Smooth muscle cell (in vitro differentiated cells): ENCODE measurements around the gene PTPRF. TPM values are rescaled to one million over a fixed set of nuclear protein-coding genes. Genes with fewer than 3 reads are reported as not detected.

Experiments used
- DNase-seq: peaks from one replicate; lab custom pipeline; 2025; ENCODE audit not compliant: unreplicated experiment; lab: John Stamatoyannopoulos, UW
- H2AFZ ChIP-seq: fragments of 200-600 bp; sonication (generic); 2 replicates; pipeline ENCODE4 v1.6.0; 2016; ENCODE audit warnings: antibody characterized with exemption, low read depth, mild to moderate bottlenecking
- H3F3A ChIP-seq: fragments of 200-600 bp; sonication (generic); 2 replicates; pipeline ENCODE4 v1.6.0; 2017; ENCODE audit warnings: antibody characterized with exemption, low read depth
- H3K27ac ChIP-seq: fragments of 200-600 bp; sonication (generic); 2 replicates; pipeline ENCODE4 v1.5.1; 2016; ENCODE audit warnings: low read depth, mild to moderate bottlenecking
- H3K27me3 ChIP-seq: fragments of 200-600 bp; sonication (generic); 2 replicates; pipeline ENCODE4 v1.6.1; 2016; ENCODE audit warnings: low read depth, mild to moderate bottlenecking
- H3K36me3 ChIP-seq: fragments of 200-600 bp; sonication (generic); 2 replicates; pipeline ENCODE4 v1.5.1; 2016; ENCODE audit warnings: low read depth
- H3K4me1 ChIP-seq: fragments of 200-600 bp; sonication (generic); 2 replicates; pipeline ENCODE4 v1.5.1; 2016; ENCODE audit warnings: low read depth
- H3K4me2 ChIP-seq: fragments of 200-600 bp; sonication (generic); 2 replicates; pipeline ENCODE4 v1.6.0; 2016; ENCODE audit warnings: mild to moderate bottlenecking
- H3K4me3 ChIP-seq: fragments of 200-600 bp; sonication (generic); 2 replicates; pipeline ENCODE4 v1.5.1; 2016; ENCODE audit warnings: mild to moderate bottlenecking
- H3K79me2 ChIP-seq: fragments of 200-600 bp; sonication (generic); 2 replicates; pipeline ENCODE4 v1.6.0; 2016; ENCODE audit warnings: low read depth, mild to moderate bottlenecking
- H3K9ac ChIP-seq: fragments of 200-600 bp; sonication (generic); 2 replicates; pipeline ENCODE4 v1.6.0; 2016; ENCODE audit warnings: low read depth
- H3K9me3 ChIP-seq: fragments of 200-600 bp; sonication (generic); replicated peaks from 2 replicates; pipeline ENCODE4 v1.5.1; 2016; ENCODE audit warnings: low read depth
- H4K20me1 ChIP-seq: fragments of 200-600 bp; sonication (generic); 2 replicates; pipeline ENCODE4 v1.6.0; 2016; ENCODE audit warnings: low read depth
- WGBS: methylation state at CpG from one replicate; pipeline ENCODE4 v1.1.7; 2016; ENCODE audit warnings: low lambda C conversion rate; 5-methylcytosine and 5-hydroxymethylcytosine counted together
- polyA plus RNA-seq: library from polyadenylated mRNA; unstranded; fragments of >200 nt; fragmentation: Nextera tagmentation; extraction: Ambion mirVana; gene quantifications from 2 replicates; pipeline ENCODE4 v1.2.1, GENCODE V29; 2016
- total RNA-seq: library from RNA; depleted of rRNA; stranded (reverse); fragments of >200 nt; gene quantifications from 2 replicates; pipeline ENCODE4 v1.2.3, GENCODE V29; 2014
- TF ChIP-seq, protein P1 (sequence below): fragments of 200-600 bp; sonication (generic); IDR thresholded peaks from 2 replicates; pipeline ENCODE4 v1.5.1; 2017; ENCODE audit warnings: borderline replicate concordance, mild to moderate bottlenecking, antibody characterized with exemption; ENCODE audit not compliant: insufficient read depth, poor library complexity, severe bottlenecking

PTPRF gene
- total and polyA plus RNA-seq, 2 experiments from 2014 or later = 39.9 to 71.0 TPM

DNA sequence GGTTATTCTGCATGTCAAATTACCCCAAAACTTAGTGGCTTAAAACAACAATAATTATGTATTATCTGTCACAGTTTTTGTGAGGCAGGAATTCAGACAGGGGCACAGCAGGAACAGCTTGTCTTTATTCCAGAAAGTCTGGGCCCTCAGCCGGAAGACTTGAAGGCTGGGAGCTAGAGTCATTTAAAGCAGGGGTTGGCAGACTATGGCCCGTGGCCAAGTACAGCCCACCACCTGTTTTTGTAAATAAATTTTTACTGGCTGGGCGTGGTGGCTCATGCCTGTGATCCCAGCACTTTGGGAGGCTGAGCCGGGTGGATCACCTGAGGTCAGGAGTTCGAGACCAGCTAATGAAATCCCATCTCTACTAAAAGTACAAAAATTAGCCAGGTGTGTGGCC is 79.7 kb downstream of the PTPRF start:
- no peak overlapping the region for H3K27ac ChIP-seq
- H3K9ac ChIP-seq = no peak overlapping the region
- no peaks in the 10 kb centered on the region for H3K79me2 ChIP-seq
- H4K20me1 ChIP-seq = no peaks in the 10 kb centered on the region
- no peaks in the 10 kb centered on the region for H3K9me3 ChIP-seq
- H3K36me3 ChIP-seq = peaks cover 6% of the 10 kb centered on the region
- no peak overlapping the region for H3K4me2 ChIP-seq
- no peaks in the 10 kb centered on the region for H3K4me1 ChIP-seq
- H2AFZ ChIP-seq = no peak overlapping the region
- no peaks in the 10 kb centered on the region for H3K27me3 ChIP-seq
- TF ChIP-seq, protein P1, sequence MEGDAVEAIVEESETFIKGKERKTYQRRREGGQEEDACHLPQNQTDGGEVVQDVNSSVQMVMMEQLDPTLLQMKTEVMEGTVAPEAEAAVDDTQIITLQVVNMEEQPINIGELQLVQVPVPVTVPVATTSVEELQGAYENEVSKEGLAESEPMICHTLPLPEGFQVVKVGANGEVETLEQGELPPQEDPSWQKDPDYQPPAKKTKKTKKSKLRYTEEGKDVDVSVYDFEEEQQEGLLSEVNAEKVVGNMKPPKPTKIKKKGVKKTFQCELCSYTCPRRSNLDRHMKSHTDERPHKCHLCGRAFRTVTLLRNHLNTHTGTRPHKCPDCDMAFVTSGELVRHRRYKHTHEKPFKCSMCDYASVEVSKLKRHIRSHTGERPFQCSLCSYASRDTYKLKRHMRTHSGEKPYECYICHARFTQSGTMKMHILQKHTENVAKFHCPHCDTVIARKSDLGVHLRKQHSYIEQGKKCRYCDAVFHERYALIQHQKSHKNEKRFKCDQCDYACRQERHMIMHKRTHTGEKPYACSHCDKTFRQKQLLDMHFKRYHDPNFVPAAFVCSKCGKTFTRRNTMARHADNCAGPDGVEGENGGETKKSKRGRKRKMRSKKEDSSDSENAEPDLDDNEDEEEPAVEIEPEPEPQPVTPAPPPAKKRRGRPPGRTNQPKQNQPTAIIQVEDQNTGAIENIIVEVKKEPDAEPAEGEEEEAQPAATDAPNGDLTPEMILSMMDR = no peak
- DNase-seq = no peak
- no peaks in the 10 kb centered on the region for H3F3A ChIP-seq
- no peak overlapping the region for H3K4me3 ChIP-seq
- WGBS = 96% methylated on average over 5 of the region's 5 CpGs

DNA sequence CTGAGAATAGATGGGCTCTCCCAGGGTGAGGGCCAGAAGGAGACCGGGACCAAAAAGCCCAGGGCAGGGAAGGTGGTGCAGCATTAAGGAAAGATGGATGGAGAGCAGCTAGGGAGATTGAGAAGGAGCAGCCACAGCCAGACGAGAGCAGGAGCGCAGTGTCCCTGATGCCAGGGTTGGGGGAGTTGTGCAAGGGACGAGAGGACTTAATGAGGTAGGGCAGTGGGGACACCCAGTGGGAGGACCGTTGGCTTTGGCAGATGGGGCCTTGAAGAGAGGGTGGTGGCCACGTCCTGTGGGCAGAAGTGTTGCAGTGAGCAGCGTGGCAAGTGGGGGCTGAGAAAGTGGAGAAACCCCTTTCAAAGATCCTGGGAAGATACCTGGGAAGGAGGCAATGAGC is 81.3 kb downstream of the PTPRF start:
- no peaks in the 10 kb centered on the region for H3K9me3 ChIP-seq
- no peak for DNase-seq
- H4K20me1 ChIP-seq = no peaks in the 10 kb centered on the region
- 91% methylated on average over 7 of the region's 7 CpGs for WGBS
- H3K36me3 ChIP-seq = peaks cover 6% of the 10 kb centered on the region
- H3K79me2 ChIP-seq = no peaks in the 10 kb centered on the region
- H3K4me1 ChIP-seq = no peaks in the 10 kb centered on the region
- no peaks in the 10 kb centered on the region for H3K27me3 ChIP-seq
- H2AFZ ChIP-seq = no peak overlapping the region
- no peak overlapping the region for H3K27ac ChIP-seq
- no peak overlapping the region for H3K9ac ChIP-seq
- H3K4me2 ChIP-seq = no peak overlapping the region
- H3F3A ChIP-seq = no peaks in the 10 kb centered on the region
- TF ChIP-seq, protein P1 = no peak
- no peak overlapping the region for H3K4me3 ChIP-seq

DNA sequence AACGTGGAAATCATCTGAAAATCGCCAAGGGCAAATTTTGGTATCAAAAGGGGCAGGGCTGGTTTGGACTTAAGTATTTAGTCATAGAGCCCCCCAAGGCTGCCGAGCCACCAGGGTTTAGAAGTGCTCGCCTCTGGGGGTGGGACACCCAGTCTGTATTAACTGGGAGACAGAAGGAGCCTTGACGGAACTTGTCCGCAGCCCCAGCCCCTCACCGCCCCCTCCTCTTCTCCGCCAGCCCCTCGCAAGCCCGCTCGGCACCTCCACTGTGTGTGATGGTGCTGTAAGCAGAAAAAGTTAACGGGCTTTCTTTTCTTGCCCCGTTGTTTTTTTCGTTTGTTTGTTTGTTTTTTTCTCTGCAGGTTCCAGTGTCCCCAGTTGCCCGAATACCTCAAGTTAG is 81.7 kb downstream of the PTPRF start:
- WGBS = 93% methylated on average over 15 of the region's 15 CpGs
- no peaks in the 10 kb centered on the region for H3F3A ChIP-seq
- H3K9me3 ChIP-seq = no peaks in the 10 kb centered on the region
- H3K4me2 ChIP-seq = no peak overlapping the region
- DNase-seq = no peak
- H3K4me1 ChIP-seq = no peaks in the 10 kb centered on the region
- H3K79me2 ChIP-seq = no peaks in the 10 kb centered on the region
- no peak overlapping the region for H3K4me3 ChIP-seq
- TF ChIP-seq, protein P1 = no peak
- no peaks in the 10 kb centered on the region for H3K27me3 ChIP-seq
- no peak overlapping the region for H3K9ac ChIP-seq
- H2AFZ ChIP-seq = no peak overlapping the region
- H4K20me1 ChIP-seq = no peaks in the 10 kb centered on the region
- peaks cover 6% of the 10 kb centered on the region for H3K36me3 ChIP-seq
- no peak overlapping the region for H3K27ac ChIP-seq
